ENCODE data around the gene ZNF236.
A peak's percentile ranks its signal among the peaks of the same experiment; 100 is the strongest.

ZNF236 gene

DNA sequence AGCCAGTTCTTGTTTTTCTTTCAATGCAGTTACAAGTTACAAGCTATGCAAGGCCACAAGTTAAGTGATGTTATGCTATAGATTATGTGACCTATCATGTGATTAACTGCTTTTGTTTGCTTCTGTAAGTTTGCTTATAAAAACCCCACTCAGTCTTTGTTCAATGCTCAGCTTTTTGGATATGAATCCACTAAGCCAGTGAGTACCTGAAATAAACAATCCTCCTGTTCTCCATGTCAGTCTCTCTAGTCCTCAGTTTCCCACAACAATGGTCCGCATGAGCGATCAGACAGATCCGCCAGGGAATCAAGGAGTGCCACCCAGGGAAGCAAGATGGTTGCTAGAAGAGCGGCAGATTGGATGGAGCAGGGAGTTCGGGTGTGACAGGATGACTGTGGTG lies 30.7 kb upstream of the ZNF236 start:
- no peak for DNase-seq (ENCODE audit: low read depth)
- no peak overlapping the region for H3K4me3 ChIP-seq (ENCODE audit: low read depth, low read length)
- TF ChIP-seq, protein P1, sequence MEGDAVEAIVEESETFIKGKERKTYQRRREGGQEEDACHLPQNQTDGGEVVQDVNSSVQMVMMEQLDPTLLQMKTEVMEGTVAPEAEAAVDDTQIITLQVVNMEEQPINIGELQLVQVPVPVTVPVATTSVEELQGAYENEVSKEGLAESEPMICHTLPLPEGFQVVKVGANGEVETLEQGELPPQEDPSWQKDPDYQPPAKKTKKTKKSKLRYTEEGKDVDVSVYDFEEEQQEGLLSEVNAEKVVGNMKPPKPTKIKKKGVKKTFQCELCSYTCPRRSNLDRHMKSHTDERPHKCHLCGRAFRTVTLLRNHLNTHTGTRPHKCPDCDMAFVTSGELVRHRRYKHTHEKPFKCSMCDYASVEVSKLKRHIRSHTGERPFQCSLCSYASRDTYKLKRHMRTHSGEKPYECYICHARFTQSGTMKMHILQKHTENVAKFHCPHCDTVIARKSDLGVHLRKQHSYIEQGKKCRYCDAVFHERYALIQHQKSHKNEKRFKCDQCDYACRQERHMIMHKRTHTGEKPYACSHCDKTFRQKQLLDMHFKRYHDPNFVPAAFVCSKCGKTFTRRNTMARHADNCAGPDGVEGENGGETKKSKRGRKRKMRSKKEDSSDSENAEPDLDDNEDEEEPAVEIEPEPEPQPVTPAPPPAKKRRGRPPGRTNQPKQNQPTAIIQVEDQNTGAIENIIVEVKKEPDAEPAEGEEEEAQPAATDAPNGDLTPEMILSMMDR (IDR thresholded peaks at IDR 0.05; ENCODE audit: low read depth, low read length, missing control alignments) = no peak

DNA sequence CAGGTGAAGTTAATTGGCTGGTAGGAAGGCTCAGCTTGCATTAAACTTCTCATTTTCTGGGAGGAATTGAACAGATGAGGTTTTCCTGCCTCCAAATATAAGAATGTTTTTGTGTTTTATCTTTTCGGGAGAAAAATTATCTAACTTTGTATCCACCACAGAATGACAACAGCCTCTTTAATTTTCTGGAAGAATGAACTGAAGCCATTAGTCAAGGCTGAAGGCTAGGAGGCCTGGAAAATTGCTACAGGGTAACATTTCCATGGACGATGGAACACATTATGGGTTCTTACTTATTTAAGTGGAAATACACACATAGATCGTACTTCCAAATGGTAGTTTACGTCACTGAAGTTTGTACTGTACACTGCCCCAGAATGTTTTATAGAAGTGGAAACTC lies 28.0 kb upstream of the ZNF236 start:
- TF ChIP-seq, protein P1 (IDR thresholded peaks at IDR 0.05; ENCODE audit: low read depth, low read length, missing control alignments) = no peak
- DNase-seq (ENCODE audit: low read depth) = no peak
- H3K4me3 ChIP-seq (ENCODE audit: low read depth, low read length) = no peak overlapping the region

DNA sequence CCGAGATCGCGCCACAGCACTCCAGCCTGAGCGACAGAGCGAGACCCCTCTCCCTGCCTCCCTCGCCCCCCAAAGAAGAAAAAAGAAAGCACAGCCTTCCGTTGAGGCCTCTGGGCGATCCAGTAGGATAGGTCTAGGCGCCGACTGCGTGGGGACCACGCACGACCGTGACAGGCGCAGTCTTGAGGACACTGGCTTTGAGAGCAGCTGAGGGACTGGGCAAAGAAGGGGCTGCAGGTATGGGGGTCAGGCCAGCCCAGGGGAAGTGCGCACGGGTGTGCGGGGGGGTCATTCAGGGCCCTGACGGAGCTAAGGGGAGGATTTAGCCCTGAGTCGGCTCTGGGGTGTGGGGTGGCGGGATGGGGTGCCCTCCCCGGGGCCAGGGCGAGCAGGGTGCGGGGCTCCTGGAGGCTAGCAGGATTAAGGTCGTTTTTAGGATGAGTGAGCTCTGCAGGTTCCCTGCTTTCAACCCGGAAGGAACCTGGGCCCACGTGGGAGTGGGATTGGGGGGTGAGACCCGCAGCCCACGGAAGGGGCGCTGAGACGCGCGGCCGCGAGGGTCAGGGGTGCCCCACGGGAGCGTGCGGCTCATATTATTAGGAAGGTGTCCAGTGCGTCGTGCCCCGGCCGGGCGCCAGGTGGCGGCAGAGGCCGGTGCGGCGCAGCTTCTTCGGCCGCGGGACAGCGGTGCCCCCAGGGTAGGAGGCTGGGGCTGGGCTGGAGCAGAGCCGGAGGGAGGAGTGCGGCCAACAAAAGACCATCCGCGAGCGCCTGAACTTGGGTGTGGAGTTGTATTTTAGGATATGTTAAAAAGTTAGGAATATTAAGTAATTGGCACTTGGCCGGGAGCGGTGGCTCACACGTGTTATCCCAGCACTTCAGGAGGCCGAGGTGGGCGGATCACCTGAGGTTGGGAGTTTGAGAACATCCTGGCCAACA lies 20.5 kb upstream of the ZNF236 start:
- DNase-seq (ENCODE audit: low read depth) = no peak
- H3K4me3 ChIP-seq (ENCODE audit: low read depth, low read length) = peak overlapping the region; percentile 25
- TF ChIP-seq, protein P1 (IDR thresholded peaks at IDR 0.05; ENCODE audit: low read depth, low read length, missing control alignments) = peak; percentile 84

DNA sequence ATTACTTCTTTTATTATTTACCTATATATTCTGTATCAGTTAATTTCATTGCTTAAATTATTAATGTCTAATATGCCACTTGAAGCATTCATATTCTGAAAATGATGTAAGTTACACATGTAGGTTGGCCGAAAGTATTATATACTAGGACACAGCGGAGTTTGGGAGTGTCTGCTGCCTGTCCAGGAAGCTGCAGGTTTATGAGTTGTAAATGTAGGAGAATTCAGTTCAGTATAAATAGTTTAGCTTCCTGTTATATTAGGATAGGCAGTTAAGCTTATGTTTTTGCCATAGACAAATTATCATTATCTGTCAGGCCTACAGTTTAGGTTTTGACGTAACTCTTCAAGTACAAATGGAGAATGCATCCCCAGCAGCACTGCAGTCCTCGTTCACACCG lies 18.9 kb upstream of the ZNF236 start:
- no peak overlapping the region for H3K4me3 ChIP-seq (ENCODE audit: low read depth, low read length)

DNA sequence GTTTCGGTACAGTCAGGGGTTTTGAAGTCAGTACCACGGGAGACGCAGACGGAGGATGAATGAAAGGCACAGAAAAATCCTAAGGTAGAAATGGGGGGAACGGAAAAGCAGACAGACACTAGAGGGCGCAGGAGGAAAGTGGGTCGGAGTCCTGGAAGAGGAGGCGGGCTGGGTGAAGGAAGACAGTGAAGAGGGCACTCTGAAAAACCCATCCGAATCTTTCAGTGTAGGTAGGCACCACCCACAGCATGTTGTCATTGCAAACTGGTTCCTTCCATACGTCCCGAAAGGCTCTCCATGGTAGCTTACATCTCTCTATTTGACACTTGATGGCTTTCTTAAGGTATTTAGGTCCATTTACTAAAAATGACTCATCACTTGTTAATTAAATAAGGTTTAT lies 18.5 kb upstream of the ZNF236 start:
- no peak for DNase-seq (ENCODE audit: low read depth)
- H3K4me3 ChIP-seq (ENCODE audit: low read depth, low read length) = no peak overlapping the region
- TF ChIP-seq, protein P1 (IDR thresholded peaks at IDR 0.05; ENCODE audit: low read depth, low read length, missing control alignments) = peak; percentile 91

More for the DNA sequence above, 18.9 kb upstream of the ZNF236 start:
- TF ChIP-seq, protein P1 (IDR thresholded peaks at IDR 0.05; ENCODE audit: low read depth, low read length, missing control alignments) = no peak
- no peak for DNase-seq (ENCODE audit: low read depth)

DNA sequence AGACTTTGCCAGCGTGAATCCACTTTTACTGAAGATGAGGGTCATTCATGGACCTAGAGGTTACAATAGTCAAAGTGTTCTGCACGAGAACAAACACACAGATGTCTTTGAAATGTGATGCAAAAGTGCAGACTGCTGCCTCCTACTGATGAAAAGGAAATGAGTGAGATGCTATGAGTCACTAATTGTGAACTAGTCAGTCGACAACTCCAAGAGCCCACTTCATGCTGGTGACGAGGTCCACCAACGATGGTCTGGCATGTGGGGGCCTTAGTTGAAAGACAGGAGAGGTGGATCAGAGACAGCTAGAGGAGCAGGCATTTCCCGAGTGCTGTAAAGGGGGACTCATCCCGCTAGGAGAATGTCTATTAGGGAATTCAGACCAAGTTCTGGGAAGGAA lies 17.1 kb upstream of the ZNF236 start:
- no peak overlapping the region for H3K4me3 ChIP-seq (ENCODE audit: low read depth, low read length)
- TF ChIP-seq, protein P1 (IDR thresholded peaks at IDR 0.05; ENCODE audit: low read depth, low read length, missing control alignments) = no peak
- DNase-seq (ENCODE audit: low read depth) = no peak

DNA sequence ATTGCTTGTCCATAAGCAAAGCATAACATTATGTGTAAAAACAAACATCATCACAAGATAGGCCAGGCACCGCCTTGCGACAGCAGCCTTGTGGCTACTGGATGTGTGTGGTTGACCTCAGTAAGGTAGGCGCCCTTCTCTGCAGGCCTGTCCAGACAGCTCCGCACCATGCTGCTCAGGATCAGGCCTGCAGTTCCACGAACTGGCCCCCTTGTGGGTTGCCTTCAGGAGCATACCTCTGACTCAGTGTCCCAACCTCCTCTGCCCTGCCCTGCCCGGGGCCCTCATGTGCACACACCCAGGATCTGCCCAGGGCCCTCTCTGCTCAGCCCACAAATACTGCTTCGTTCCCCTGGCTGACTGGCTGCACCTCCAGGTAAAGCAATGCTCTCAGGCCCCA lies 16.1 kb upstream of the ZNF236 start:
- TF ChIP-seq, protein P1 (IDR thresholded peaks at IDR 0.05; ENCODE audit: low read depth, low read length, missing control alignments) = no peak
- no peak overlapping the region for H3K4me3 ChIP-seq (ENCODE audit: low read depth, low read length)
- no peak for DNase-seq (ENCODE audit: low read depth)

All from GM12864 (cell line).